GM12875 (cell line): ENCODE results near the gene HSD17B2.
"Not testable (repeated sequence)": the region's sequence is repeated elsewhere in the genome, so short reads cannot be mapped to it uniquely, and the experiment has no call there.

Experiments used
- H3K4me3 ChIP-seq: one replicate; pipeline ENCODE4 v1.5.1; 2011; ENCODE audit warnings: low read depth, low read length, control low read depth
- CTCF ChIP-seq: IDR thresholded peaks from 2 replicates; pipeline ENCODE4 v1.5.1; 2011; ENCODE audit warnings: low read depth, mild to moderate bottlenecking, control low read depth, inconsistent platforms, low read length, moderate library complexity, borderline replicate concordance; ENCODE audit not compliant: insufficient read depth

HSD17B2 gene

GRCh38 chr16:82007189-82007588, 27.9 kb upstream of the HSD17B2 start:
- H3K4me3 ChIP-seq, result no peak overlapping the region
- no peak for TF ChIP-seq CTCF

- no peak for TF ChIP-seq CTCF
- H3K4me3 ChIP-seq, result no peak overlapping the region
These were observed 26.0 kb upstream of the HSD17B2 start for GRCh38 chr16:82008957-82009592.

- not testable (repeated sequence) for H3K4me3 ChIP-seq
These were observed 25.3 kb upstream of the HSD17B2 start for GRCh38 chr16:82009789-82010188.

- TF ChIP-seq CTCF, result no peak
- peak overlapping the region; percentile 70 for H3K4me3 ChIP-seq
These were observed 24.4 kb upstream of the HSD17B2 start for GRCh38 chr16:82010649-82011048.

GRCh38 chr16:82011199-82011641, 23.8 kb upstream of the HSD17B2 start, which contains the start of gene SDR42E1:
Gene SDR42E1, minus strand, starts transcription at chr16:82011470. Its CDS starts 10,612 bp downstream, at chr16:82000858.
- TF ChIP-seq CTCF, result no peak
- H3K4me3 ChIP-seq, result peak within 1 kb of the TSS; percentile 70

- no peak for TF ChIP-seq CTCF
- H3K4me3 ChIP-seq, result no peak overlapping the region
These were observed 21.9 kb upstream of the HSD17B2 start for GRCh38 chr16:82013139-82013538.

GRCh38 chr16:82016263-82016662, 18.8 kb upstream of the HSD17B2 start:
- no peak for TF ChIP-seq CTCF

More at GRCh38 chr16:82016263-82016662, 18.8 kb upstream of the HSD17B2 start:
- H3K4me3 ChIP-seq, result no peak overlapping the region
